ENCODE measurements around the gene CDCP2.
A peak's percentile ranks its signal among the peaks of the same experiment; 100 is the strongest.

CDCP2 gene

DNA sequence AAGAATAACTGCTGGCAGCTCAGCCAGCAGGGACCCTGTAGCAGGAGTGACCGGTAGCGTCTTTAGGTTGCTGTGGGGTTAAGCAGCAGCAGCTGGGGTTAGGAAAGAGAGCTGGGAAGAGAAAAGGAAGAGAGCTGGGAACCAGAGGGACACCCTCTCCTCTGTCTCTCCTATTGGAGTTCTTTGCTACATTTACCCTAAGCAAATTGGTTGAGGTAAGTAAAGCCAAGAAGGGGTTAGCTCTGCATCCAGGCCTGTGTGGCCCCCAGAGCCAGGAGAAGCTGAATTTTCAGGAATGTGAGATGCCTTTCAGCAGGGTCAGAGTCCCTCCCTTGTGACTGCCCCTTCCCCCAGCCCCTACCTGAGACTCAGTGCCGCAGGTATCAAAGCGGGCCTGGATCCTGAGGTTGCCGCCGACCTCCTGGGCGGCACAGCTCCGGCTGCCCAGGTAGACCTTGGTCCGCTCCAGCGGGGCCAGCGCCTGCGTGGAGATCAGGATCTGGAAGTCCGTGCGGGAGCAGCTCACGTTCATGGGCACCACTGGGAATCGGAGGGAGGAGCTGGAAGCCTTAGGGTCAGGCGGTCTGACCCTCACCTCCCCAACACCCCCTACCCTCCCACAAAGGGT lies 16.4 kb downstream of the CDCP2 start:
- no peak for DNase-seq

GRCh38 chr1:54135436-54136120 lies 17.2 kb downstream of the CDCP2 start:
- no peak for DNase-seq

DNA sequence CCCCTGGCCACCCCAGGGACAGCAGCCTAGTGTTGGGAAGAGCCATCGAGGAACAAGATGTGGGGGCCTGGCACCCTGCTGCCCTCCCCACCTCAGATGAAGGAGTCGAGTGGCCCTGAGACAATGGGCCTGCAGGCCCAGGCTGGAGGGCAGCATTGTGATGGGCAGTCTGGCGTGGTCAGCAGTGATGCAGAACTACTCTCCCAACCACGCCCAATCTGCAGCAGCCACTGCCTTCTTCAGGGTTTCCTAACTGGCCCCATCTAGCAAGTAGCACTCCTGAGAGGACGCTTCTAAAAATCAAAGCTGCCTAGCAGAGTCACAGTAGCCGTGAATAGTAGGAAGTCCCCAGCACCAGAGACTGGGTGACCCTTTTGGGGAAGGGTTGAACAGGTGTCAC lies 18.5 kb downstream of the CDCP2 start:
- DNase-seq: no peak

DNA sequence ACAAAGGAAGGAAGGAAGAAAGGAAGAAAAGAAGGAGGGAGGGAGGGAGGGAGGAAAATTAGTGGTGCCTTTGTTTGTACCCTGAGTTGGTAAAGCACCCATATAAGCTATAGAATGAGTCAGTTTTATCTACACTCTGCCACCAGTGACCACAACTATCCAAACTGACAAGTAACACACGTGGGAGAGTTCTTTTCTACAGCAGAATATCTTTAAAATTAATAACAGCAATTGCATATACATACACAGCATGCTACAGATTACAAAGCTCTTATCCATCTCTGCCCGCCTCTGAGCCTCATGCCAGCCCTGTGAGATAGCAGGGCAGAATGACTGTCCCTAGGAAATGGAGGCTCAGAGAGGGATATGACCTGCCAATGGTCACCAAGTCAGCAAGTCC lies 20.3 kb downstream of the CDCP2 start:
- no peak for DNase-seq

DNA sequence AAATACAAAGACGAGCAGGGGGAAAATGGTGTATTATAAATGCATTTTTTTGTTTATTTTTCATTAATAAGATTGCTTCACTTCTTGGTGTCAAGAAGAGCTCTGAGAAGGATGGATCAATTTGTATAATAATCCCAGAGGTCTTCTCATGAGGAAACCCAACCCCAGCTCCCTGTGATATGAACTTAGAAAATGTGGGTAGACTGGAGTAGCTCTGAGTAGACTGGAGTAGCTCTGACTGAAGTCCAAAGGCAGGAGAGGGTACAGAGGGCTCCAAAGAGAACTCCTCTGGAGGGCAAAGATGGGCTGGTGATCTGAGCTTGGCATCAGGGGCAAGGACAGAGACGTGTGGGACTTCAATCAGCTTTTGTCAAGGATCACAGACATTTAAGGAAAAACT lies 21.4 kb downstream of the CDCP2 start:
- DNase-seq: no peak

DNA sequence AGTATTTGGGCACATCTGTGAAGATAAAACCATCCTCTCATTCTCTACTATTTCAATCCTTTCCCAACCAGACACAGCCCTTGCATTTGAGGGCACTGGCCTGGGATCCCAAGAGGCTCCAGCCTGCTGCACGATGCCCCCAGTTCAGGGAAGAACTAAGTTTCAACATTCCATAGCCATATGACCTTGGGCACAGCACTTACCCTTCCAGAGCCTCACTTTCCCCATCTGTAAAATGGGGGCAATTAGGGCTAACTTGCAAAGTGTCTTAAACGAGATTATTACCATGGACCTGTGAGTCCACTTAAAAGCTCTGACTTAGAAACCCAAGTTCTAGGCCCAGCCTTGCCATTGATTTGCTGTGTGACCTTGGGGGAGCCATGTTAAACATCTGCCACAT lies 22.9 kb downstream of the CDCP2 start:
- DNase-seq: no peak

GRCh38 chr1:54127594-54128300 lies 25.1 kb downstream of the CDCP2 start:
- DNase-seq: no peak

DNA sequence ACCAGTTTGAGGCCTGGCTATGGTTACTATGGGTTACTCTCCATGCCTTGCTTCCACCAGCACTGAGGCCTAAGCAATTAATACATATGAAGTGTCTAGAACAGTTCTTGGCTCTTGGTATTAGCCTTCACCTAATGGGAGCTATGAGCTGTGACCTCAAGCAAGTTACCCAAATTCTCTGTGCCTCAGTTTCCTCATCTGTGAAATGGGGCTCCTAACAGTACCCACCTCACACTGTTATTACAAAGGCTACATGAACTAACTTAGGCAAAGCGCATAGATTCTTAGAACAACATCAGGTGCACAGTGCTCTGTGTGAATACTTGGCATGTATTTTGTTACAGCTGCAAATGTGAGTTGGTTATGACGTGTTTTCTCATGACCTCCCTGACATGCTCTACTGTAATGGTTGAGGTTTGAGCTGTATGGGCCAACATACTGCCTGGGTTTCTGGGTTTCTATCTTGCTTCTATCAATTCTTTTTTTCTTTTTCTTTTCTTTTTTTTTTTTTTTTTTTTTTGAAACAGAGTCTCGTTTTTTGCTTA lies 26.5 kb downstream of the CDCP2 start:
- DNase-seq: no peak

GRCh38 chr1:54125386-54126070 lies 27.3 kb downstream of the CDCP2 start:
- no peak for DNase-seq

- DNase-seq: no peak
Observed at GRCh38 chr1:54124906-54125305, 27.9 kb downstream of the CDCP2 start.

DNA sequence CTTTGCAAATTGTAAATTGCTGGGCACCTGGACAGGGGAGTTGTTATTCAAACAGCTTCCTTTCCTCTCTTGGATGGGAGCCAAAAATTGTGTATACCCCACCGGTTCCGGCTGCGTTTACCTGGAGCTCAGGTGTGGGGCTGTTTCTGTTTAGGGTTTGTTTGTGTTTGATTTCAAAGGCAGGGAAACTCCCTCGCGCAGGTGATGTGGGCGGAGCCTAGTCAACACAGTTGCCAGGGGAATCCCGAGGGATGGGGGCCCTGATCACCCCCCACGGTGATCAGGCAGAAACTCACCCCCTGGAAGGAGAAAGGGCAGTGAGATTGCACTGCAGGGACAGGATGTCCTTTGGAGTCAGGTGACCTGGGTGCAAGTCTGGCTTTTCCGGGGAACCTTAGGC lies 28.3 kb downstream of the CDCP2 start:
- no peak for DNase-seq

DNA sequence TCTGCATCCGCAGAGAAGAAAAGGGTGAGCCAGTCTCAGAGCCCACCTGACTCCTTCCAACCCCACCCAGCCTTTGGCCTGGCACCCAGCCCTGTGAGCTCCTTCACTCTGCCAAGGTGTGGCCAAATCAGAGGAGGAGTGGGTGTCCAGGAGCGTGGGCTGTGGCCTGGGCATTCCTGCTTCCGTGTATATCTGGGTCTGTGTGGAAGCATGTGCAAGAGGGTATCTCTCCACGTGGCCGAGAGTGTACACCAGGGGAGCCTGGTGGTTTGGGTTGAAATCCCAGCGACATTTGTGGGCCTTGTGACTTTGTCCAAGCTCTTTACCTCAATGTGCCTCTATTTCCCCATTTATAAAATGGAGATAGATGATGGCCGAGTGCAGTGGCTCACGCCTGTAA lies 29.8 kb downstream of the CDCP2 start:
- no peak for DNase-seq

GRCh38 chr1:54122135-54122751 lies 30.6 kb downstream of the CDCP2 start:
- no peak for DNase-seq

GRCh38 chr1:54121482-54122134 lies 31.2 kb downstream of the CDCP2 start:
- DNase-seq: peak; percentile 67

DNA sequence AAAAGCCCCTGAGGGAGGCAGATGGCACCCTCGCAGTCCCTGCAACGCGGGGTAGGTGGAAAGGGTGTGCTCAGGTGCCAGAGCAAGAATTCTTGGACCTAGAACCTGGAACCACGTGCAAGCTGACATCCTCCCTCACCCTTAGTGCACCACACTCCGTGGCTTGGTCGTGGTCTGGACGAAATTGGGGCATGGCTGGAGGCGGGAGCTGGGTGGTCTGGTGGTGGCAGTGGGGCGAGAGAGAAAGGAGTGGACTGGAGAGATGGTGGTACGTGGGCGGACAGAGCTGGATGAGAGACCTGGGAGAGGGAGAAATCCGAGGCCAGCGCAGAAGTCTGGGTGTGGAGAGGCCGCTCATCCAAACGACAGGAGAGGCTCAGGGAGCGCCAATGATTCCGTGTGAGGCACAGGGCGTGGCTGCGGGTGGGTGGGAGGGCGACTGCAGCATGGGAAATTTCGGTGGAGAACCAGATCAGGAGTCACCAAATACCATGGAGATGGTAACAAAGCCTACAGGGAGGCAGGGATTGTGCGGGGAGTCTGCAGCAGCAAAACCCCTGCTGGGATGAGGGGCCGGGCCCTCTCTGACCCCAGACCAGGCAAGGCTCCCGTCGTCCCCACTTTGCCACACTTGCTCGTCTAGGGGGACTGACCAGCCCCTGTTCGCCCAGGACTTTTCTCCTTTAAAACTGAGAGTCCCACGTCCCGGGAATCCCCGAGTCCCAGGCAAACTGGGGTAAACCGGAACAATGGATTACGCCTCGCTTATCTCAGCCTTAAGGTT lies 31.9 kb downstream of the CDCP2 start:
- no peak for DNase-seq

- DNase-seq: no peak
Observed at GRCh38 chr1:54120018-54120697, 32.6 kb downstream of the CDCP2 start.

- no peak for DNase-seq
Observed at GRCh38 chr1:54118704-54119103, 34.1 kb downstream of the CDCP2 start.

GRCh38 chr1:54117815-54118563 lies 34.8 kb downstream of the CDCP2 start:
- no peak for DNase-seq

DNA sequence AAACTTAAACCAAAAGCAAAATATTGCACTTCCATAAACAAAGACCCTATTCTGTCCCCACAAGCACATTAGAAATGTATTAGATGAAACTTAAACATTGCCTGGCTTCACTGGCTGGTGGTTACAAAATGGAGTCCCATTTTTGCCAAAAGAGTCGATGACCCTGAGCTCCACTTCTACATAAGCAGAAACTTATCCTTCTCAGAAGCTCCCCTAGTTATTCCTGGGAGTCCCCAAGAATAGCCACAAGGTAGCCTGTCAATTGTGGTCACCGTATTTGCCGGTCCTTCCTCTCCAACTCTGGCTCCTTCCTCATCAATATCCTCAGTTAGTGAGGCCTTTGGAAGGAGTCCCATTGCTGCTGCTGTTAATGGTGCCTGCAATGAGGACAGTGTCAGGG lies 37.3 kb downstream of the CDCP2 start:
- DNase-seq: no peak

GRCh38 chr1:54114955-54115354 lies 37.8 kb downstream of the CDCP2 start:
- no peak for DNase-seq
